SK-N-DZ (cell line): Measurements from ENCODE around the gene ZNF208. TPM values are rescaled to one million over a fixed set of nuclear protein-coding genes. Genes with fewer than 3 reads are reported as not detected.
"Not testable (repeated sequence)": the region's sequence is repeated elsewhere in the genome, so short reads cannot be mapped to it uniquely, and the experiment has no call there.

Experiments used
- DNase-seq: peaks from one replicate; pipeline ENCODE4 v3.0.0-alpha.2; 2015; ENCODE audit warnings: low spot score
- polyA plus RNA-seq, 2 experiments: library from polyadenylated mRNA; depleted of rRNA; stranded (reverse); fragments of >200 nt; gene quantifications; 2 replicates each; pipeline ENCODE4 v1.2.3, GENCODE V29; 2014

ZNF208 gene
- polyA plus RNA-seq (2014; cell fraction: cytosol; rRNA removed), result 4.6 and 5.5 TPM in 2 replicates
- polyA plus RNA-seq (2014; cell fraction: nucleus; rRNA removed), result 5.2 and 6.7 TPM in 2 replicates

DNA sequence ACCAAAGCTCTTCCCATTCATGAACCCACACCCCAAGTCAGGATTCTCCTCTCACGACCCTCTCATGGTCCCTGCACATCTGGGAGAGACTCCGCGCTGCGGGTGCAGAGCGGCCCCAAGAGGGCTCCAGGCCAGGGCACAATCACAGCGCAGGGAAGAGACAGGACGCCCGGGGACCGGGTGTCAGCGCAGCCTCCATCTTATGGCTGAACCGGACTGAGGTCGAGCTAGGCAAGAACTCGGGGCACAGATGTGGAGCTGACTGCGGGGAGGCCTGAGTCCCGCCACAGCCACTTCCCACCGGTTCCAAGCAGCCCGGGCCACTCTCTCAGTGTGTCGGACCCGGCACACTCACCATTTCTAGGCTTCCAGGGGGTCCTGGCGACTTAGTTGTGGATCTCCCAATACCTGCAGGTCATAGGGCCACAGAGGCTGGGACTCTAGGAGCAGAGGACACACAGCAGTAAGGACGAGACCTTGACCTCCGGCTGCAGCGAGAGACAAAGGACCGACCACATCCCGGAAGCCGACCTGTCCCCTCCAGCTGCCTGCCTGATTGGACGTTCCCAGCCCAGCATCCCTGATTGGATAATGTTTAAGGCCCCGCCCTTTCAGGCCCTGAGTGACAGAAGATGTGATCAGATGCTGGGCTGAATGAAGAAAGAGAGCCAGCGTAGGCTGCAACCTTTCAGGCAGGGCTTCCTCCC, at the start of gene ZNF208:
Gene ZNF208 (minus strand): TSS at position 507 of the 707 bp plus-strand sequence. CDS start 149 bp downstream, at position 358.
- peak; percentile 47 for DNase-seq

GRCh38 chr19:22052644-22053013, 41.9 kb upstream of the ZNF208 start:
- DNase-seq, result no peak

- not testable (repeated sequence) for DNase-seq
Observed at GRCh38 chr19:22041151-22041550, 30.4 kb upstream of the ZNF208 start.

DNA sequence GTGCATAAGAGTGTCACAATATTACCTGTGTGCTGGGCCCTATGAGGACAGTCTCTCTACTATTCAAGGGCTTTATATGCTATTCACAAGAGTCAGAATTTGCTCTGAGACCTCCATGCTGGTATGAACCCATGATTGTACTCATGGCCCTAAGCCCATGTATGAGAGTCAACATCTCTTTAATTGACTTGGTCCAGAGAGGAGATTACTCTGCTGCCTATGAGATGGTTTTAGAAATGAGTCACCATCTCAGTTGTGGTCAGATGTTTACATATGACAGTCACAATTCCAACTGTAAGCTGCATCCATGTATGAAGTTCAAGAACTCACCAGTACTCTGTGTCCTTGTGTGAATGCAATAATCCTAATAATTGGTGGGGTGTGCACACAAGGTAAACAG, 19.9 kb upstream of the ZNF208 start:
- no peak for DNase-seq

GRCh38 chr19:22026687-22027086, 15.9 kb upstream of the ZNF208 start:
- DNase-seq, result no peak

DNA sequence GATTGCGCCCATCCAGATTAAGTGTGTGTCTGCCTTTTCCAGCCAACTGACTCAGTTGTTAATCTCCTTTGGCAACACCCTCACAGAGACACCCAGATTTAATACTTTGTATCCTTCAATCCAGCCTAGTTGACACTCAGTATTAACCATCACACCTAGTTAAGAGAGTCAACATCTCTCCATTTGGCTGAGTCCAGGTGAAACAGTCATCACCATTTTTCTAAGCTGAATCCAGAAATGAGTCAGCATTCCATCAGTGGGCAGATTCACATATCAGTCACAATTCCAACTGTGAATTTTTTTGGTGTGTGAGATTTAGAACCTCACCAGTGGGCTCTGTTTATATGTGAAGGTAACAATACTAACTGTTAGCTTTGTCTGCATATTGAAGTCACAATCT, 14.8 kb upstream of the ZNF208 start:
- DNase-seq, result not testable (repeated sequence)

- no peak for DNase-seq
Observed at GRCh38 chr19:21970466-21970865, 40.3 kb downstream of the ZNF208 start.

GRCh38 chr19:21947775-21948174, 63.0 kb downstream of the ZNF208 start:
- DNase-seq, result no peak

DNA sequence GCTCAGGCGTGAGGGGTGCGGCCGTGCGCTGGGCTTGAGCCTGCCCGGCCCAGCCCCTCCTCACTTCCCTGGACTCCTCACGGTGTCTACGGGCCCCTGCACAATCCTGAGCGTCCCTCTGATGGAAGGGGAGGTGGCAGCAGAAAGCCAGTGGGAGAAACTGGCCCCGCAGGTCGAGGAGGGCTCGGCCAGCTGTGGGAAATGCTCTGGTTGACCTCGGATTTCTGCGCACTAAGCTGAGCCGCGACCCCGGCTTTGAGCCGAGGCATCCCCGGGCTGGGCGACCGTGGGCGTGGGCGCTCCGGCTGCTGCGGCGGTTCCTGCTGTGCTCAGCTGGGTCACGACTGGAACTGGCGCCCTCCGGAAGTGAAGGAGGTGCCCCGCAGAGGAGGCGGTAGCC, 70.1 kb downstream of the ZNF208 start:
- no peak for DNase-seq

GRCh38 chr19:21934593-21934992, 76.2 kb downstream of the ZNF208 start:
- DNase-seq, result no peak

- no peak for DNase-seq
Observed at GRCh38 chr19:21934131-21934530, 76.6 kb downstream of the ZNF208 start.

DNA sequence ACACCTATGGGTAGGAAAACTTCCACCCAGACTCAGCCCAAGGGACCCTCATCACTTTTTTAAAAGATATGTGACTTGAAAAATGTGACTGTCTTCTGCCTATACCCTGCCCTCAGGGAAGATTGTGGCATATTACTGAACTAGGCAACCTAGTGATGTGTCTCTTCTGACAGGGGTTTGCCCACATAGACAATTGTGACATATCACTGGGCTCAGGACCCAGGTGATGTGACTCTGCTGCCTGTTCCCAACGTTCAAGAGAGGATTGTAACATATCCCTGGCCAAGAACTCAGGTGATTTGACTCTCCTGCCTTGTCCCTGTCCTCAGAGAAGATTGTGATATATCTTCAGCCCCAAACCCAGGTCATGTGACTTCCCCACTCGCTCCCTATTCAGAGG, 88.5 kb downstream of the ZNF208 start:
- no peak for DNase-seq

DNA sequence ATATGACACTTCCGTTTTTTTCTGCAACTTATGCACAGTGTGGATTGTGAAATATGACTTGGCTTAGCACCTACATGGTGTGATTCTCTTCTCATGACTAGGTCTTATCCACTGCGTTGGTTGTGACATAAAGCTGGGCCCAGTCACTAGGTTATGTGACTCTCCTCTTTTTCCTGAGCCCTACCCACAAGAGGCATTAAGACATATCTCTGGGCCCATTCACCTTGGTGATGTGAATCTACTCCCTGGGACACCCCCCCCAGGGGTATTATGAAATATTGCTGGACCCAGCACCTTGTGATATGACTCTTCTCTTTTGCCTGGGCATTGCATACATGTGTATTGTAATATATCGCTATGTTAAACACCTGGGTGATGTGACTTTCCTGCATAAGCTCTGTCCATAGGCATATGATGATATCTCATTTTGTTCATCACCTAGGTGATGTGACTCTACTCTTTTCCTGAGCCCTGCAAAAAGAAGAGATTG, 89.0 kb downstream of the ZNF208 start:
- DNase-seq, result no peak

GRCh38 chr19:21915411-21915810, 95.3 kb downstream of the ZNF208 start:
- DNase-seq, result no peak

DNA sequence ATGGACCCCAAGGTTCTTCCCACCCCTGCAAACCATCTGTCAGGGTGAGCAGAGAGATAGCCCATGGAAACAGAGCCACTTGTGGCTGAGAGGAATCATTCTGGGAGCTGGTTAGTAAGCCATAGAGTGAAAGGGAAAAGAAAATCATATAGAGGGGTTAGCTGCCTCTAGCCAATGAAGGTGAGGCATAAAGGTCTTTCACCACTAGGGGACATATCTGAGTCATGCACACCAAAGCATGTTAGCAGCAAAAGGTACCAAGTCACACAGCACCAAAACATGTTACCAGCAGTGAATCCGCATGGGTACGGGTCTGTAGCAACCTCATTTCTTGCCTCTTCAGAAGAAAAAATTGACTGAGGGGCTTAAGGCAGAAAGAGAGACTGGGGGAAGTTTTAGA, 98.1 kb downstream of the ZNF208 start:
- DNase-seq, result no peak

DNA sequence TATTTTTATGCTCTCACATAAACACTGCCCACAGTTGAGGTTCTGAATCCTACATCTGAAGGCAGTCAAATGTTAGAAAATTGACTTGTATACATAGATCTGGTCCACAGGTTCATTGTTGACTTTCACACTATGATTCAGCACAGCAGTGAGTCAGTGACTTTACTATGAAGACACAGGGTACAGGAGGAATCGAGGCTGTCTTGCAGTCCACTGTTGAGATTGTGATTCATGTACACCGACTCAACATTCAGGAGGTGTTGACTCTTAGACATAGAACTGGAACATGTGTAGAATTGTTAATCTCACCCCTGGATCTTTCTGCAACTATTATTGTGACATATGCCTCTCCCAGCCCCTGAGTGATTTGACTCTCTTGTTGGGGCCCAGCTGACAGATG, 100.4 kb downstream of the ZNF208 start:
- no peak for DNase-seq

GRCh38 chr19:21908066-21908465, 102.7 kb downstream of the ZNF208 start:
- no peak for DNase-seq

- no peak for DNase-seq
Observed at GRCh38 chr19:21907516-21907915, 103.2 kb downstream of the ZNF208 start.

DNA sequence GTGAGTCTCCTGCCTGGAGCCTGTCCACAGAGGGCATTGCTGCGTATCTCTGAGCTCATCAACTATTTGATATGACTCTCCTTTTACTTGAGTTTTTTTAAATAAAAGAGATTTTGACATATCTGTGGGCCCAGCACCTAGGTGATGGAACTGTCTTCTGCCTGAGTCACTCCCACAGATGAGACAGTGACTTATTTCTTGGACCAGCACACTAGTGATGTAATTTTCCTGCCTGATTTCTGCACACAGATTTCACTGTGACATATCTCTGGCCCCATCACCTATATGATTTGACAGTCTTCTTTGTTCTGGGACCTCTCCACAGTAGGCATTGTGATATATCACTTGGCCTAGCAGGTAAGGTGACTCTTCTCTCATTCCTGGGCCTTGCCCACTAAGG, 108.2 kb downstream of the ZNF208 start:
- DNase-seq, result no peak

GRCh38 chr19:21901861-21902260, 108.9 kb downstream of the ZNF208 start:
- DNase-seq, result no peak

GRCh38 chr19:21900401-21900800, 110.3 kb downstream of the ZNF208 start:
- no peak for DNase-seq

DNA sequence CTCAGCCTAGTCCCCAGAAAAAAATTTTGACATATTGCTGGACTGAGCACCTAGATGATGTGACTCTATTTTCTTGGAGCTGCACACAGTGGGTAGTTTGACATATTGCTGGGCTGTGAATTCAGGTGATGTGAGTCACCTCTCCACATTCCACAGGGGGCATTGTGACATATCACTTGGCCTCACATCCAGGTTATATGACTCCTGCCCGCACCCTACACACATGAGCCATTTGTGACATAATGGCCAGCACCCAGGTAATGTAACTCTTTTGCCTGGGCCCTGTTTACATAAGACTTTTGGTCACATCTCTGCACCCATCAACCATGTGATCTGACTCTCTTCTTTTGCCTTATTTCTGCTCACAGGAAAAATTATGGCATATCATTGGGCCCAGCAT, 119.7 kb downstream of the ZNF208 start:
- DNase-seq, result no peak

DNA sequence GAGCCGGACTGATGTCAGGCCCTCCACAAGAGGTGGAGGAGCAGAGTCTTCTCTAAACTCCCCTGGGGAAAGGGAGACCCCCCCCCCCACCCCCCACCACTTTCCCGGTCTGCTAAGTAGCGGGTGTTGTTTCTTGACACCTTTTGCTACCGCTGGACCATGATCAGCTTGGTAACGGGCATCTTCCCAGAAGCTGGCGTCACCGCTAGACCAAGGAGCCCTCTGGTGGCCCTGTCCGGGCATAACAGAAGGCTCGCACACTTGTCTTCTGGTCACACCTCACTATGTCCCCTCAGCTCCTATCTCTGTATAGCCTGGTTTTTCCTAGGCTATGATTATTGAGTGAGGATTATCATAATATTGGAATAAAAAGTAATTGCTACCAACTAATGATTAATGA, 120.7 kb downstream of the ZNF208 start:
- DNase-seq, result peak; percentile 16

DNA sequence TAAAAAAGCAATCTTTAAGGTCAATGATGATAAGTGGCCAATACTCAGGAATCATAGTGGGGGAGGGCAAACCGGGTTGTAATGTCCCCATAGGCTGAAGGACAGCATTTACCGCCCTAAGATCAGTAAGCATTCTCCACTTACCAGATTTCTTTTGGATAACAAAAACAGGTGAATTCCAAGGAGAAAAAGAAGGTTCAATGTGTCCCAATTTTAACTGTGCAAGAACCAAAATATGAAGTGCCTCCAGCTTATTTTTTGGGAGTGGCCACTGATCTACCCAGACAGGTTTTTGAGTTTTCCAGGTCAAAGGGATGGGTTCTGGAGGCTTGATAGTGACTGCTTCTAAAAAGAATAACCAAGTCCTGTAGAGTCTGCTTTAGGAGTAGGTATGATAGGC, 125.2 kb downstream of the ZNF208 start:
- DNase-seq, result not testable (repeated sequence)
